Left renal pelvis (tissue), 4 donors: ENCODE results near the gene EMC9. TPM values are rescaled to one million over a fixed set of nuclear protein-coding genes. Genes with fewer than 3 reads are reported as not detected.
"Not testable (repeated sequence)": the region's sequence is repeated elsewhere in the genome, so short reads cannot be mapped to it uniquely, and the experiment has no call there.

Experiments used
- DNase-seq, 4 donors: peaks; one replicate each; pipeline ENCODE4 v3.0.0-alpha.2; 2013; ENCODE audit warnings: low read depth in 4 of 4, low spot score in 3 of 4
- polyA plus RNA-seq, 4 donors: library from polyadenylated mRNA; unstranded; fragments of 120-200 nt; gene quantifications; one replicate each; pipeline ENCODE4 v1.2.1, GENCODE V29; 2013; ENCODE audit not compliant: insufficient read length in 4 of 4

EMC9 gene
- polyA plus RNA-seq, 4 donors: 9.7 to 21.4 (median 19.4) TPM

GRCh38 chr14:24113801-24114531 is 27.4 kb downstream of the EMC9 start:
- DNase-seq: peak; percentile 70 to 81 (median 76)

GRCh38 chr14:24113379-24113800 is 28.0 kb downstream of the EMC9 start:
- no peak for DNase-seq

GRCh38 chr14:24110523-24110922 is 30.9 kb downstream of the EMC9 start:
- DNase-seq: no peak

- no peak for DNase-seq
These were observed 31.3 kb downstream of the EMC9 start for GRCh38 chr14:24110060-24110459.

- no peak for DNase-seq
These were observed 33.0 kb downstream of the EMC9 start for GRCh38 chr14:24108336-24108874.

- DNase-seq: no peak
These were observed 34.6 kb downstream of the EMC9 start for GRCh38 chr14:24106672-24107271.

GRCh38 chr14:24105609-24106239 is 35.7 kb downstream of the EMC9 start:
- DNase-seq: not testable (repeated sequence)

- DNase-seq: no peak
These were observed 37.9 kb downstream of the EMC9 start for GRCh38 chr14:24103451-24103850.

GRCh38 chr14:24102357-24103048 is 38.9 kb downstream of the EMC9 start:
- no peak for DNase-seq

- no peak for DNase-seq
These were observed 40.4 kb downstream of the EMC9 start for GRCh38 chr14:24100982-24101494.

GRCh38 chr14:24100197-24100981 is 41.0 kb downstream of the EMC9 start:
- no peak for DNase-seq

GRCh38 chr14:24098927-24099813 is 42.2 kb downstream of the EMC9 start:
- DNase-seq: no peak

- no peak for DNase-seq
These were observed 43.0 kb downstream of the EMC9 start for GRCh38 chr14:24098229-24098926.

GRCh38 chr14:24096545-24097181 is 44.7 kb downstream of the EMC9 start:
- DNase-seq: no peak

- peak in 1 of 4 donors; percentile 46 for DNase-seq
These were observed 45.9 kb downstream of the EMC9 start for GRCh38 chr14:24095271-24096068.

- DNase-seq: no peak
These were observed 46.5 kb downstream of the EMC9 start for GRCh38 chr14:24094841-24095270.
